Mesodermal cell (in vitro differentiated cells): ENCODE data around the gene DDX10.

Experiments
- H3K27ac ChIP-seq: 2 replicates; pipeline ENCODE4 v1.7.0; 2013; ENCODE audit warnings: mild to moderate bottlenecking, low read depth, low read length, moderate library complexity; ENCODE audit not compliant: severe bottlenecking
- H3K36me3 ChIP-seq: 2 replicates; pipeline ENCODE4 v1.7.1; 2013; ENCODE audit warnings: mild to moderate bottlenecking, low read length, moderate library complexity; ENCODE audit not compliant: control insufficient read depth, insufficient read depth
- H3K4me1 ChIP-seq: one replicate; pipeline ENCODE4 v1.7.1; 2013; ENCODE audit warnings: mild to moderate bottlenecking, low read length; ENCODE audit not compliant: insufficient read depth, control insufficient read depth, poor library complexity, severe bottlenecking
- H3K4me3 ChIP-seq: 2 replicates; pipeline ENCODE4 v1.7.0; 2013; ENCODE audit warnings: low read length, control low read depth, mild to moderate bottlenecking; ENCODE audit not compliant: insufficient read depth, poor library complexity, severe bottlenecking; ENCODE audit errors: extremely low read depth
- H3K9me3 ChIP-seq: 2 replicates; pipeline ENCODE4 v1.7.1; 2013; ENCODE audit warnings: mild to moderate bottlenecking, low read length, moderate library complexity; ENCODE audit not compliant: control insufficient read depth
- WGBS, 2 experiments: methylation state at CpG; one replicate each; pipeline ENCODE4 v1.1.5; 2013; ENCODE audit warnings: missing lambda C conversion rate in 2 of 2; ENCODE audit not compliant: insufficient coverage in 2 of 2; 5-methylcytosine and 5-hydroxymethylcytosine counted together

Gene DDX10

GRCh38 chr11:108715239-108715638 is 50.4 kb downstream of the DDX10 start:
- H3K36me3 ChIP-seq: peaks cover 39% of the 10 kb centered on the region
- peaks cover 11% of the 10 kb centered on the region for H3K4me1 ChIP-seq
- H3K27ac ChIP-seq: no peak overlapping the region
- no CpG with 5 or more reads among the region's 2 CpGs for WGBS, 2 experiments
- no peak overlapping the region for H3K4me3 ChIP-seq
- H3K9me3 ChIP-seq: no peaks in the 10 kb centered on the region

DNA sequence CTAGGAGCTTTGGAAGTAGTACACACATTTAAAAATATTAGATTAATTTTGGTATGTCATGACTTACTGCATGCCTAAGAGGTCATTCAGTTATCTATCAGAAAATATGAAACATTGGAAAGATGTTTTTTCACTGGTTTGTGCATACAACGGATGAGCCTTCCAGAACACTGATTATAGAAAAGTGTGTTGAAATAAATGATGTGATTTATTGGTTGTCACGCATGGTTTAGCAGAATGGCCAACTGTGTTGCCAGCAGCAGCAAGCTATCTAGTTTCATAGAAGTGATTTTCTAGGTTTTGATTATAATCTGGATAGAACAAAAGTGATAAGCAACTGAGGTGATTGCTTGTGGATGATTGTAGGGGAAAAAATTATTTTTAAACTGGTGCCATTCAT is 53.6 kb downstream of the DDX10 start:
- no peak overlapping the region for H3K27ac ChIP-seq
- peaks cover 45% of the 10 kb centered on the region for H3K36me3 ChIP-seq
- WGBS, 2 experiments: 86 to 94% methylated on average over 2 of the region's 2 CpGs
- peaks cover 11% of the 10 kb centered on the region for H3K4me1 ChIP-seq
- H3K9me3 ChIP-seq: no peaks in the 10 kb centered on the region
- no peak overlapping the region for H3K4me3 ChIP-seq

DNA sequence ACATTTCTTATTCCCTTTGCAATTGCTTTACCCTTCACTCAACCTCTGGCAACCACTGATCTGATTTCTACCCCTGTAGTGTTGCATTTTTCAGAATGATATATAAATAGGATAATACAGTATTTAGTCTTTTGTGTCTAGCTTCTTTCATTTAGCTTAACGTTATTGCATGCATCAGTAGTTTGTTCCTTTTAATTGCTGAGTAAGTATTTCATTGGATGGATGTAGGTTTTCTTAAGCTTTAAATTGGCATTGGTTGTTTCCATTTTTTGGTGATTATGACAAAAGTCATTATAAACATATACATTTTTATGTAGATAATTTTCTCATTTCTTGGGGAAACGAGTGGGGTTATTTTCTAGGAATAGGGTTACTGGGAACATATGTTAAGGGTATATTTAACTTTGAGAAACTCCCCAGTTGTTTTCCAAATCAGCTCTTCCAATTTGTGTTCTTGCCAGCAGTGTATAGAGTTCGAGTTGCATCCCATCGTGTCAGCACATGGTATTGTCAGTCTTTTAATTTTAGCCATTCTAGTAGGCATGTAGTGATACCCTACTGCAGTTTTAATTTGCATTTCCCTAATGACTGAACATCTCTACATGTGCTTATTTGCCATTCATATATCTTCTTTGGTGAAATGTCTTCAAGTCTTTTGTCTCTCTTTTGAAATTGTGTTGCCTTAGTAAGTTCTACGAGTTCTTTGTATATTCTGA is 60.3 kb downstream of the DDX10 start:
- Histone ChIP-seq H3K27ac (no peak overlapping the region), H3K4me3 (no peak overlapping the region), H3K36me3 (peaks cover 20% of the 10 kb centered on the region), H3K9me3 (no peaks in the 10 kb centered on the region), H3K4me1 (no peaks in the 10 kb centered on the region)
- WGBS, 2 experiments: 80 to 100% methylated on average over 2 of the region's 5 CpGs

- Histone ChIP-seq H3K4me3 (no peak overlapping the region), H3K27ac (no peak overlapping the region), H3K9me3 (no peaks in the 10 kb centered on the region), H3K36me3 (peaks cover 17% of the 10 kb centered on the region), H3K4me1 (no peaks in the 10 kb centered on the region)
- no CpG with 5 or more reads among the region's 4 CpGs for WGBS, 2 experiments
These were observed 61.4 kb downstream of the DDX10 start for GRCh38 chr11:108726077-108726800.

GRCh38 chr11:108727665-108728064 is 62.8 kb downstream of the DDX10 start:
- WGBS, 2 experiments: 100% methylated on average over 1 of the region's 3 CpGs; no CpG with 5 or more reads in 1 of the 2 experiments
- H3K36me3 ChIP-seq: peaks cover 13% of the 10 kb centered on the region
- no peak overlapping the region for H3K27ac ChIP-seq
- no peaks in the 10 kb centered on the region for H3K9me3 ChIP-seq
- H3K4me3 ChIP-seq: no peak overlapping the region
- no peaks in the 10 kb centered on the region for H3K4me1 ChIP-seq

DNA sequence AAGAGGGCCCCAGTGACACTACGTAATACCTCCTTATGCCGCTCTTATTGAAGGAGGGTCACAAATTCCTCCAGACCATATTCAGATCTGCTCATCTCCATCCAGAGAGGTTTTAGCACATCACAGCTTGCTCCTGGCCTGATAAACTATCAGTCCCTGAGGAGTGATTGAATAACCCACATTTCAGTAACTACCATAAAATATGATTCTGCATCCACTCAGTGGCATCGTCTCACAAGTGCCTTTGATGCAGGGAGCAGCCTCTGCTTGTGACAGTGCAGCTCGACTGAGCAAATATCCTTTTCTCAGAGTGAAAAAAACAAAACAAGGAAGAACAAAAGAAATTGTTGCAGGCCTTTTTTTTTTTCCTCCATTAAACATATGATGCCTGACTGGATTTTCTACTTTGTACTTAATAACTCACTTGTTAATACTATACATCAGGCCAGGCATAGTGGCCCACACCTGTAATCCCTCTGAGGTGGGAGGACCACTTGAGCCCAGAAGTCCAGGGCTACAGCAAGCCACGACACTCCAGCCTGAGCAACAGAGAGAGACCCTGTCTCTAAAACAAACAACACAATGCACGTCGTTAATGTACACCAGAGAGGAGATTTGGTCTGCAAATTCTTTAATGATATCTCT is 64.5 kb downstream of the DDX10 start:
- Histone ChIP-seq H3K9me3 (no peaks in the 10 kb centered on the region), H3K27ac (no peak overlapping the region), H3K36me3 (peaks cover 4% of the 10 kb centered on the region), H3K4me1 (peaks cover 5% of the 10 kb centered on the region), H3K4me3 (no peak overlapping the region)
- 90 to 95% methylated on average over 5 to 6 of the region's 7 CpGs for WGBS, 2 experiments

GRCh38 chr11:108732395-108732794 is 67.5 kb downstream of the DDX10 start:
- 94 to 95% methylated on average over 8 of the region's 8 CpGs for WGBS, 2 experiments
- Histone ChIP-seq H3K4me3 (no peak overlapping the region), H3K9me3 (no peaks in the 10 kb centered on the region), H3K4me1 (peaks cover 5% of the 10 kb centered on the region), H3K27ac (no peak overlapping the region), H3K36me3 (peaks cover 6% of the 10 kb centered on the region)

DNA sequence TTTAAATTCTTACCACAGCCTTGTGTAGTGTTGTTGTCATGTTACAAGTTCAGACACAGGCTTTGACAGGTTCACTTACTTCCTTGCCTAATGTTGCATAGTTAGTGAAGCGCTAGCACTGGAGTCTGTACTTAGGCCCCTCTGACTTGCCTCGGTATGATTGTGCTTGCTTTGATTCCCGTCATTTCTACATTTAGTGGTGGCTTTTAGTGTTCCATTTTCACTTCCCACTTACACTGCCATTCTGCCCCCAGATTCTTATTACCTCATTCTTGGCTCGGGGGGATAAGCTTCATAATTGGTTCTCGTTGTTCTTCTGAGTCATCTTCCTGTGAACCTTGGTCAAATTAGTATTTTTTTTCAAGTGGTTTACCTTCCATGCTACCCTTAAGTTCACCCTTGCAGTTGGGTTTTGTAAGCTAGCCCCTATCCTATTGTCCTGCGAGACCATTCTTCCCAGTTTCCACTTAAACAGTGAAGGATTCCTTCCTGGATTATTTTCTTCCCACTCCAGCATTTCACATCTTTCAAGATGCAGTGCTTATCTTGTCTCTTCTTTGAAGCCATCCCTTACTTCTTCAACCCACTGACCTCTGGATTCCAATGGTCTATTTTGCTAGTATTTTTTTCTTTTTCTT is 68.7 kb downstream of the DDX10 start:
- peaks cover 5% of the 10 kb centered on the region for H3K4me1 ChIP-seq
- peaks cover 6% of the 10 kb centered on the region for H3K36me3 ChIP-seq
- peak overlapping the region; percentile 16 for H3K27ac ChIP-seq
- 86 to 90% methylated on average over 4 to 5 of the region's 6 CpGs for WGBS, 2 experiments
- H3K9me3 ChIP-seq: no peaks in the 10 kb centered on the region
- H3K4me3 ChIP-seq: no peak overlapping the region

DNA sequence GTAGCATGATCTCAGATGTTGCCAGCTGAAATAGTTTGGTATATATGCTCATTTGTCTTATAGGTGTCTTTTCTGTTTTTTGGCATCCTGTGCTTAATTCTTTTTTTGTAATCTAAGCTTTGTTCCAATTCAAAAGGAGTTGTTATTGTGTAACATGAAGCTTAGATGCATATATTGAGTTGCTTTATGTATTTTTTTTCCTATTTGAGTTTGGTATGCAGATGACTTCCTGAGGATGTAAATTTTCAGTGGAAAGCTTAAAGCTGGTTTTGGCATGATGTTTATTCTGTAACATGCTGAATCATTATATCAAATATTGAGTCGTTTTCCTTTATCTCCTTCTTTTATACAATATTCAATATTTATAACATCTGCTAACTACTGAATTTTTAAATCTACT is 69.4 kb downstream of the DDX10 start:
- Histone ChIP-seq H3K4me3 (no peak overlapping the region), H3K27ac (no peak overlapping the region), H3K4me1 (peaks cover 5% of the 10 kb centered on the region), H3K36me3 (peaks cover 10% of the 10 kb centered on the region), H3K9me3 (no peaks in the 10 kb centered on the region)
- no CpG with 5 or more reads among the region's 1 CpG for WGBS, 2 experiments

DNA sequence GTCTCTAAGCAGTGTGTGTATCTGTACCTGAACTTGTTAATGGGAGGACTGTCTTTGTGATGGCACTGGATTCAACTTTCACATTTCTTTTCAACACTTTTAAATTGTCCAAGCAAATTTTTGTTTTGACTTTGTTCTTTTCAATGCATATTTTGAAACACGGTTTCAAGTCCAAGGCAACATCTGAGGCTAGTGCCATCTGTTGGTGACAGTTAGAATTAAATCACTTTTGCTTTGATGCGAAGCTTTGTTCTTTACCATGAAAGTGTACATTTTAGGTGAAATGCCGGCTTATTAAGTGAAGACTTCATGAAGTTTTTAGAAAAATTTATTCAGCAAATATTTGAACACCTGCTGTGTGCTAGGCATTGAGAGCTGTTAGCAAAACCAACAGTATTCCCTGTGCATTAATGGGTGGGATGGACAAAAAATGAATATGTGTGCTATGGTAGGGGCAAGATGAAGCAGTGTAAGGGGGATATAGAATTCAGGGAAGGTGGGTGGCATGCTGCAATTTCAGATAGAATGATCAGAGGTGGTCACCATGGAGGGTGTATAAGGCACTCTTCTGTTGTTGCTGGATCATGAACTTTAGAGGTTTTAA is 70.2 kb downstream of the DDX10 start:
- Histone ChIP-seq H3K9me3 (no peaks in the 10 kb centered on the region), H3K36me3 (peaks cover 10% of the 10 kb centered on the region), H3K4me3 (no peak overlapping the region), H3K27ac (no peak overlapping the region), H3K4me1 (peaks cover 5% of the 10 kb centered on the region)
- 79 to 89% methylated on average over 3 of the region's 3 CpGs for WGBS, 2 experiments
